ENCODE measurements around the gene MEI4. TPM values are rescaled to one million over a fixed set of nuclear protein-coding genes. Genes with fewer than 3 reads are reported as not detected.

The MEI4 gene
- total RNA-seq, 1 experiment from 2014 or later: 0.20 TPM

- TF ChIP-seq TEAD4 (CRISPR knock-in tag; IDR thresholded peaks at IDR 0.05): no peak
- TF ChIP-seq, protein P1, sequence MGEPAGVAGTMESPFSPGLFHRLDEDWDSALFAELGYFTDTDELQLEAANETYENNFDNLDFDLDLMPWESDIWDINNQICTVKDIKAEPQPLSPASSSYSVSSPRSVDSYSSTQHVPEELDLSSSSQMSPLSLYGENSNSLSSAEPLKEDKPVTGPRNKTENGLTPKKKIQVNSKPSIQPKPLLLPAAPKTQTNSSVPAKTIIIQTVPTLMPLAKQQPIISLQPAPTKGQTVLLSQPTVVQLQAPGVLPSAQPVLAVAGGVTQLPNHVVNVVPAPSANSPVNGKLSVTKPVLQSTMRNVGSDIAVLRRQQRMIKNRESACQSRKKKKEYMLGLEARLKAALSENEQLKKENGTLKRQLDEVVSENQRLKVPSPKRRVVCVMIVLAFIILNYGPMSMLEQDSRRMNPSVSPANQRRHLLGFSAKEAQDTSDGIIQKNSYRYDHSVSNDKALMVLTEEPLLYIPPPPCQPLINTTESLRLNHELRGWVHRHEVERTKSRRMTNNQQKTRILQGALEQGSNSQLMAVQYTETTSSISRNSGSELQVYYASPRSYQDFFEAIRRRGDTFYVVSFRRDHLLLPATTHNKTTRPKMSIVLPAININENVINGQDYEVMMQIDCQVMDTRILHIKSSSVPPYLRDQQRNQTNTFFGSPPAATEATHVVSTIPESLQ (CRISPR knock-in tag; IDR thresholded peaks at IDR 0.05): no peak
These were observed 227.7 kb downstream of the MEI4 start (continued) for GRCh38 chr6:77880501-77880900.

DNA sequence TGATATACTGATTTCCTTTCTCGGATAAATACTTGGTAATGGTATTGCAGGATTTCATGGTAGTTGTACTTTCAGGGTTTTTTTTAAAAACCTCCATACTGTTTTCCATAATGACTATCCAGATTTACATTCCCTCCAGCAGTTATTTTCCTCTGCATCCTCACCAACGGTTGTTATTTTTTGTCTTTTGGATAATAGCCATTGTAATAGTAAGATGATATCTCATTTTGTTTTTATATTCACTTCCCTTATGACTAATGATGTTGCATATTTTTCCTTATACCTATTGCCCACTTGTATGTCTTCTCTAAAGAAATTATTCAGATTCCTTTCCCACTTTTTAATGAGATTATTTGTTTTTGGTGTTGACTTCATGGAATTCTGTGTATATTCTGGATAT is 231.0 kb downstream of the MEI4 start:
- H3K9me3 Mint-ChIP-seq: peaks cover 10% of the 10 kb centered on the region
- no peak overlapping the region for H3K4me3 Mint-ChIP-seq
- POLR2A ChIA-PET: no interaction called here
- no peak for ATAC-seq
- H3K36me3 Mint-ChIP-seq: no peaks in the 10 kb centered on the region; the same call in 1 of the 2 replicates
- no peak for DNase-seq (ENCODE audit: low spot score)
- H3K27me3 Mint-ChIP-seq (ENCODE audit: low read depth): no peaks in the 10 kb centered on the region
- CTCF ChIA-PET: no interaction called here
- TF ChIP-seq SOX15 (CRISPR knock-in tag; IDR thresholded peaks at IDR 0.05) (no peak), IRF2 (CRISPR knock-in tag; IDR thresholded peaks at IDR 0.05; ENCODE audit: borderline replicate concordance, low read depth) (no peak), ETV6 (CRISPR knock-in tag; IDR thresholded peaks at IDR 0.05) (no peak), FOXK1 (CRISPR knock-in tag; IDR thresholded peaks at IDR 0.05) (no peak), ZNF121 (CRISPR knock-in tag; IDR thresholded peaks at IDR 0.05) (no peak), ERG (CRISPR knock-in tag; IDR thresholded peaks at IDR 0.05) (no peak)
- TF ChIP-seq, protein P2, sequence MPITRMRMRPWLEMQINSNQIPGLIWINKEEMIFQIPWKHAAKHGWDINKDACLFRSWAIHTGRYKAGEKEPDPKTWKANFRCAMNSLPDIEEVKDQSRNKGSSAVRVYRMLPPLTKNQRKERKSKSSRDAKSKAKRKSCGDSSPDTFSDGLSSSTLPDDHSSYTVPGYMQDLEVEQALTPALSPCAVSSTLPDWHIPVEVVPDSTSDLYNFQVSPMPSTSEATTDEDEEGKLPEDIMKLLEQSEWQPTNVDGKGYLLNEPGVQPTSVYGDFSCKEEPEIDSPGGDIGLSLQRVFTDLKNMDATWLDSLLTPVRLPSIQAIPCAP (CRISPR knock-in tag; IDR thresholded peaks at IDR 0.05): no peak
- TF ChIP-seq, protein P3, sequence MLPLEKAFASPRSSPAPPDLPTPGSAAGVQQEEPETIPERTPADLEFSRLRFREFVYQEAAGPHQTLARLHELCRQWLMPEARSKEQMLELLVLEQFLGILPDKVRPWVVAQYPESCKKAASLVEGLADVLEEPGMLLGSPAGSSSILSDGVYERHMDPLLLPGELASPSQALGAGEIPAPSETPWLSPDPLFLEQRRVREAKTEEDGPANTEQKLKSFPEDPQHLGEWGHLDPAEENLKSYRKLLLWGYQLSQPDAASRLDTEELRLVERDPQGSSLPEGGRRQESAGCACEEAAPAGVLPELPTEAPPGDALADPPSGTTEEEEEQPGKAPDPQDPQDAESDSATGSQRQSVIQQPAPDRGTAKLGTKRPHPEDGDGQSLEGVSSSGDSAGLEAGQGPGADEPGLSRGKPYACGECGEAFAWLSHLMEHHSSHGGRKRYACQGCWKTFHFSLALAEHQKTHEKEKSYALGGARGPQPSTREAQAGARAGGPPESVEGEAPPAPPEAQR (CRISPR knock-in tag; IDR thresholded peaks at IDR 0.05): no peak
- no peaks in the 10 kb centered on the region for H3K4me1 Mint-ChIP-seq
- H3K27ac Mint-ChIP-seq: no peak overlapping the region

DNA sequence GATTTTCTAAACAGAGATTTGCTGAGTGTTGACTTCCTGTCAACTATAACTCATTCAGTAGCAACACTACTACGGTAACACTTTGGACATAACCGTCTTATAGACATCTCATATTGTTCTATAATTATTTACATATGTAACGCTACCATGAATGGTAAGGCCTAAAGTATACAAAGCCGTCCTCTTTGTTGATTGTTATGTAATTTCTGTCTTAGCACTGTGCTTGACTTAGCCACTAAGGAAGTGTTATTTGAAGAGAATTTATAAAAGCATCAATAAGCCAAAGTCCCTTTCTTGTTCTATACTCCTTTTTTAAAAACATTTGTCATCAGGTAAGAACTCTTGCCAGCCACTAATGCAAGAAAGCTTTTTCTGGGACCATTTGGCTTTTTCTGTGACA is 240.6 kb downstream of the MEI4 start:
- no peak for DNase-seq (ENCODE audit: low spot score)
- CTCF ChIA-PET: no interaction called here

More for the DNA sequence above, 240.6 kb downstream of the MEI4 start:
- POLR2A ChIA-PET: no interaction called here
- Mint-ChIP-seq H3K36me3 (no peaks in the 10 kb centered on the region), H3K9me3 (peaks cover 35% of the 10 kb centered on the region), H3K4me1 (peaks cover 9% of the 10 kb centered on the region), H3K4me3 (no peak overlapping the region), H3K27me3 (ENCODE audit: low read depth) (no peaks in the 10 kb centered on the region), H3K27ac (no peak overlapping the region)
- no peak for ATAC-seq
- TF ChIP-seq, protein P4, sequence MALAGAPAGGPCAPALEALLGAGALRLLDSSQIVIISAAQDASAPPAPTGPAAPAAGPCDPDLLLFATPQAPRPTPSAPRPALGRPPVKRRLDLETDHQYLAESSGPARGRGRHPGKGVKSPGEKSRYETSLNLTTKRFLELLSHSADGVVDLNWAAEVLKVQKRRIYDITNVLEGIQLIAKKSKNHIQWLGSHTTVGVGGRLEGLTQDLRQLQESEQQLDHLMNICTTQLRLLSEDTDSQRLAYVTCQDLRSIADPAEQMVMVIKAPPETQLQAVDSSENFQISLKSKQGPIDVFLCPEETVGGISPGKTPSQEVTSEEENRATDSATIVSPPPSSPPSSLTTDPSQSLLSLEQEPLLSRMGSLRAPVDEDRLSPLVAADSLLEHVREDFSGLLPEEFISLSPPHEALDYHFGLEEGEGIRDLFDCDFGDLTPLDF (CRISPR knock-in tag; IDR thresholded peaks at IDR 0.05): no peak
- TF ChIP-seq NFATC4 (CRISPR knock-in tag; IDR thresholded peaks at IDR 0.05): no peak
- TF ChIP-seq ZMAT4 (CRISPR knock-in tag; IDR thresholded peaks at IDR 0.05): no peak
- TF ChIP-seq RELA (CRISPR knock-in tag; IDR thresholded peaks at IDR 0.05; ENCODE audit: borderline replicate concordance): no peak
- no peak for TF ChIP-seq GRHL2 (CRISPR knock-in tag; IDR thresholded peaks at IDR 0.05; ENCODE audit: insufficient replicate concordance, severe bottlenecking)
- no peak for TF ChIP-seq PREB (CRISPR knock-in tag; IDR thresholded peaks at IDR 0.05; ENCODE audit: borderline replicate concordance)
- TF ChIP-seq TP53 (CRISPR knock-in tag; IDR thresholded peaks at IDR 0.05): no peak
- no peak for TF ChIP-seq KAT7 (CRISPR knock-in tag; IDR thresholded peaks at IDR 0.05; ENCODE audit: borderline replicate concordance)
- TF ChIP-seq ZNF416 (CRISPR knock-in tag; IDR thresholded peaks at IDR 0.05): no peak

Measured in WTC11 (cell line).